ENCODE measurements around the gene LRRC4C. TPM values are rescaled to one million over a fixed set of nuclear protein-coding genes. Genes with fewer than 3 reads are reported as not detected.
A peak's percentile ranks its signal among the peaks of the same experiment; 100 is the strongest.

LRRC4C gene
- total RNA-seq, 1 experiment from 2014 or later: 0.12 TPM

DNA sequence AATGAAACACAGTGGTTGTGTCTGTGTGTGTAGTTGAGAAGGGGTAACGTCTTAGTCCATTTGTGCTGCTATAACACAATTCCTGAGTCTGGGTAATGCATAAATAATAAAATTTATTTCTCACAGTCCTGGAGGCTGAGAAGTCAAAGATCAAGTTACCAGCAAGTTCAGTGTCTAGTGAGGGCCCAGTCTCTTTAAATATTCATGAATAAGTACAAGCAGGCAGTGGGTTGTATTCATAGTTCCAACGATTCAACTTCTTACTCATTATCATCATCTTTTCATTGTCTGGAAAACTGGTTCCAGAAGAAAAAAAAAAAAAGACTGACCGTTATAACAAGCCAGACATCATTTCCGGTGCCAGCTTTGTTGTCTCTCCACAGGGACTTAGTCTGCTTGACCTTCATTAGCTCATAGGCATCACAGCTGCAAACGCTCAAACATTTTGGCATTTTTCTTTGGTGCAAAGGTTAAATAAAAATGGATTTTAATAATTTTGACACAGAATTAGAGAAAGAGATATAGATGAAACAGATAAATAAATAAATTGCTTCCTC is 1297.5 kb downstream of the LRRC4C start:
- DNase-seq (ENCODE audit: extremely low read depth, low read depth): no peak

DNA sequence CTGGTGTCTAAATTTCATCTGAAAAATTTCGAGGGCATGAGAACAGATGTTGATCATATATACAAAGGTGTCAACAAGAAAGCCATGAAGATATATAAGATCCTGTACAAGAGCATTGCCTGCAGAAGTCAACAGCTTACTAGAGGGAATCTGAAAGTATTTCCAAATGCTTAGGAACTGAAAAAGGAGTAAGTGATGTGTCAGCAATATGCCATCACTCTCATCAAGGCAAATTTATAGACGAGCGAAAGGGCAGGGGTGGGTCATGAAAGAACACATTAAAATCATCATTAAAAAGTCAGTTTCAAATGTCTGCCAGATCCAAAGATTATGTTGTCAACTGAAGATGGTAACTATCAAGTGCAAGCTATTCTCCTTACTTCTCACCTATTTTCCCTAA is 1299.0 kb downstream of the LRRC4C start:
- DNase-seq (ENCODE audit: extremely low read depth, low read depth): no peak

DNA sequence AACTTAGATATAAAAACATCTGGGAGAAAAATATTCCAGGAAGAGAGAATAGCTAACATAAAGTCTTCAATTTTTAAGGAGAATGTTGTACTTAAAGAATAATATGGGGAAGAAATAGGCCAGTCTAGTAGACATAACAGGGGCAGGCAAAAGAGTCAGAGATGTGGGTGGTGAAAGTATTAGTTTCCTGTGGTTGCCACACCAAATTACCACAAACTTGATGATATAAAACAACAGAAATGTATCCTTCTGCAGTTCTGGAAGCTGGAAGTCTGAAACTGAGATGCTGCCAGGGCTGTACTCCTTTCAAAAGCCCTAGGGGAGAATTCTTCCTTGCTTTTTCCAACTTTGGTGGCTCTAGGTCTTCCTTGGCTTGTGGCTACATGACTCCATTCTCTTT is 1309.7 kb downstream of the LRRC4C start:
- DNase-seq (ENCODE audit: extremely low read depth, low read depth): no peak

DNA sequence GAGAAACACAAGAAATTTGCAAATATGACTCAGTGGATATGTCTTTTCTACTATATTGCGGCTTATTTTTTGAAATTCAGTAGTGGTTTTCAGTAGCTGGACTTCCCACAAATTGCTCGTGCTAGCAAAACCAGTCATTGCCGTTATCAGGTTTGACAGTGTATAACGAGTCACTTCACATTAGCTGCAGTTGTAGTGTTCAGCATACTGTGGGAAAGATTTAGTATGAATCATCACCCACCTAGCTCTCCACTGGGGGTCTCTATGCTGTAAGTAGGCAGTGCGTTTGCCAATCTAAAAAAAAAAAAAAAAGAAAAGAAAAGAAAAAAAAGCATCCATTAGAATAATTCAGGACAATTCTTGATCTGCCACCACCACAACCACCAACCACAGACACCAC is 1318.9 kb downstream of the LRRC4C start:
- DNase-seq (ENCODE audit: extremely low read depth, low read depth): no peak

DNA sequence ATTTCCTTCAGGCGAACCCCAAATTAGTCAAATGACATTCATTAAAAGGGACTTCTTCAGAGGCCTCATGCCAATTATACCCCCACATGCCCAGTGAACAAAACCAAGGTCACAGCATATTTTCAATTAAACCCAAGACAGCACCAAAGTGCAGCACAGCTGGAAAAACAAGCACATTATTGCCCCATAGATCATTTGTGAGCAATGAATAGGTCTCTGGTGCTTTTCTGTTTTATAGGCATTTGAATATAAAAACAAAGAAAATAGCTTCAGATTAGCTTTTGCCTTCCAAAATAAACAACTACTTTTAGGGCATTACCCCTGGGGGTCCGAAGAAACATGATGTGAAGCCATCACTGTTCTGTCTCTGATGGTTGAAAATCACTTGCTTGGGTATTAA is 1319.9 kb downstream of the LRRC4C start:
- DNase-seq (ENCODE audit: extremely low read depth, low read depth): no peak

DNA sequence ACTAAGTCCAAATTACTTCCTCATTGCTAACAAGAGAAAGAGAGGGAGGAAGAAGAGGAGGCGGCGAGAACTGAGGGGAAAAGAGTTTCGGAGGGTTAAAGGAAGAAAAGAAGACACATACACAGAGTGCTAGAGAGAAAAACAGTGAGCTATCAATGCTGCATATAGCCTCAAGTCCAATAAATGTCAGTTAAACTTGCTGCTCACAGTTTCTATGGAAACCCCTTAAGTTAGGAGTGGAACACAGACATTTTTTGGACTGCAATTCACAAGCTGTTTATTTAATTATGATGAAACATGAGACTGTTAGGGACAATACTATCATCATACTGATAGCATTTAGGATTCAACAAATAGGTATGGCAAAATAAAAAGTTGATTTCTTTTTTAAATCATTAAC is 1320.4 kb downstream of the LRRC4C start:
- no peak for DNase-seq (ENCODE audit: extremely low read depth, low read depth)

DNA sequence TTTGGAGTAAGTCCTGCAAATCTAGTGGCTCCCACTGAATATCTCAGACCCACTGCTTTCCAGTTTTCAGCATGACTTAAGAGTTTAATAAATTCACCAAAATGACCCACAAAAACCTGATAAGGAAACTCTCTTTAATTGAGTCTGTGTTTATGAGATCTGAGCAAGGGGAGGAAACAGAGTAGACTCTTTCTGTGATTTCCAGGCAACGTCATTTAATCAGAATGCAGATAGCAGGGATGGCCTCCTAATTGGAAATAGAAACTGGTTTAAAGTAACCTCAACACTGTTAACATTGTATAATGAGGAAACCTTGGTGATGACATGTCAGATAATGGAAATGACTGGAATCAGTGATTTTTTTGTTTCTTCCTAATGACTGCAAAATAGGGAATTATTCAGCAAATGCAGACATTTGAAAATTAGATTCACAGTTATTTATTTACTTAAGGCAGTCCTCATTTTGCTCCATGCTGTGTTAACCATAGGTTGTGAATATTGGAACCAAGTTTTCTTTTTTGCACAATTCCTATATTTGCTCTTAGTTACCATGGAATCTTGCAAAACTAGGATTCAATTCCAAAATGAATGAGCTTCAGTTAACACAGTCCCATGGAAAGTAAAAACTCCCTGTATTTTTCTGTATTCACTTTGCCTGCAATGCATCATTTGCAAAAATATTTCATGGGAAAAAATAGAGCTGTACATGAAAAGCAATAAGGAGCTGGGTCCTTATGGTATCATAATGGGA is 1324.5 kb downstream of the LRRC4C start:
- DNase-seq (ENCODE audit: extremely low read depth, low read depth): no peak

DNA sequence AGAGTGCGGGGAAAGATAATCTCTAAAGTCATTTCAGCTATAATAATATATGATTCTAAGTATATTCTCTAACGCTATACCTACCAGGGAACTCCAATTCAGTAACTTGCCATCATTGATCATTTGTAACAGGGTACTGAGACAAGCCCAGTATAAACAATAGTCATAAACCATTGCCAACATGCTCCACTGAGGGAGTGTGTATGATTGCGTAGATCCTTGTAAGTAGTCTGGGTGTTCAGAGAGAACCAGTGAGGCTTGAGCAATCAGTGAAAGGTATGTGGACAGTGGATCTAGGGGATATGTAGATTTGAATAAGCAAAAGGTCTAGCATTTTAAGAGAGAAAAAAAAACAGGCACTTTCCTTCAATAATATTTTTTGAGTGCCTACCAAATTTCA is 1326.0 kb downstream of the LRRC4C start:
- no peak for DNase-seq (ENCODE audit: extremely low read depth, low read depth)

DNA sequence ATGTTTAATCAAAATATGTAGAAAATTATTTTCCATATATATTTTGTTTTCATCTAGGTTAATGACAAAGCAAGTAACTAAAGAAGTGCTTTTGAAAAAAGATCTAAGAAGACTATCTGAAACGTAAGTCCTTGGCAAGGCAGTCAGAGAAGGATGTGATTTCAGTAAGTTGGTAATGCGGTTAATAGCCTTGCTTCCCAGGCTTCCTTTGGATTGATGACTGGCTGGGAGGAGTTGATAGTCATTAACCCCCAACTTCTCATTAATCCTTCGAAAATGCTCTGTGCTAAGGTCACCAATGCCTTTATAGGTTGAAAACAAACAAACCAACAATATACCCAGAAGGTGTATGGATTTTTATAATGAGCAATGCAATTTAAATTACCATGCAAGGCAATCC is 1326.5 kb downstream of the LRRC4C start:
- DNase-seq (ENCODE audit: extremely low read depth, low read depth): no peak

DNA sequence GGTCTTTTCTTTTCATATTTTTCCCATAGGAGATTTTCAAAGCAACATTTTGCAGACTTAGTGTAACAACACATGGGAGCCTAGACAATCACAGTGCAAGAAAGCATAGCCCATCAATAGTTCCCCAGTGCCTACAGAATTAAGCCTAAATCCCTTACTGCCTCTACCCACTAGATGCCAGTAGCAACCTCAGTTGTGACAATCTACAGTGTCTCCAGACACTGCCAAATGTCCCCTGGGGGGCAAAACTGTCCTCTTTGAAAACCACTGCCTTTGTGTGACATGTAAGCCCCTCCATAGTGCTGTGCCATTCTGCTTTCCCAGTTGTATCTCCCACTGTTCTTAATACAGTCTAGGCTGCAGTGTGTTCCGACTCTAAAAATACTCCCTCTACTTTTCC is 1329.0 kb downstream of the LRRC4C start:
- DNase-seq (ENCODE audit: extremely low read depth, low read depth): no peak

DNA sequence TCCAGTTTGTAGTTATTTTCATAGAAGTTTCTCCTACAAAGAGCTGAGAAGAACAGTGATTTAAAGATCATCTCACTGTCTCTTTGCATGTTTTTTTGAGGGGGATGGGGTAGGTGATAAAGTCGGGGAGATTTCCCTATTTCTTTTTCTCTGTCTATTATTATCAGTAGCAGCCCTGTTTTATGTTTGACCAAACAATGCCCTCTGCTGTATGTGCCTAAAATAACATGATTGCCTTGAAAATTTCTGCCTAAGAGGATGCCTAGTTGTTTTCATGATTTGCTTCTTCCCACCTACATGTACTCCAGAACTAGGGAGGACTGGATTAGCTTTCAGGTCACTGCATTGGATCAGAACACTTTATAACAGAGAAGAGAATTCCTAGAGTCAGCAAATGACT is 1330.2 kb downstream of the LRRC4C start:
- DNase-seq (ENCODE audit: extremely low read depth, low read depth): peak; percentile 11

DNA sequence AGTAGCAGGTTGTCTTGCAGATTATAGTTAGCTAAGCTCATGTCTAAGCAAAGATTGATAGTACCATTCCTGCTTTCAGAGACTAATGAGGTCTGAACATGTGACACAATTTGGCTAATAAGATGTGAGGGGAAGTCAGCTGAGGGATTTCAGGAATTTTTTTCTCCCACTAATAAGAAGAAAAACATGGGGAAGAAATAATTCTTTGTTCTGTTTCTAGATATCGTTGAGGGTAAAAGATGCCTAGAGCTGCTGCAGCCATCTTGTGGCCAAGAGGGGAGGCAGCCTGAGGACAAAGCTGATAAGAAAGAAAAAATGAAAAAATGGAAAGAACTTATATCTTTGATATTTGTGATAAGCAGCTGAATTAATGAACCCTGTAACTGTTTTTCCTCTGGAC is 1334.4 kb downstream of the LRRC4C start:
- no peak for DNase-seq (ENCODE audit: extremely low read depth, low read depth)

DNA sequence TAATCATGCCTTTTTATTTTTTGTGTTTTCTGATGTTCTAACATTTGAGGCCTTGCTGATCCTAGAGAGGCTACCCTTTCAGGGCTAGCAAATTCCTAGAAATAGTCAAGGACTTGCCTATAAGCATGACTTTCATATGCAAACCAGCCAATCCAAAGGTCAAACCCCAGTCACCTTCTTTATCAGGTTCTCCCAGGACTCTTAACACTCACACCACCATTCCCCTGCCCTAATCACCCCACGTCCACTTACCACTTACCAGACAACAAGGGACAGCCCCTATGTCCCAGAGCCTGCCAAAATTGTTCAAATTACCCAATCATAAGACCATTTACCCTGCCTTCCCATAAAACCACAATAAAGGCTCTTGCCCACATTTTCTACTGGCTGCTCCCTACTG is 1339.8 kb downstream of the LRRC4C start:
- no peak for DNase-seq (ENCODE audit: extremely low read depth, low read depth)

DNA sequence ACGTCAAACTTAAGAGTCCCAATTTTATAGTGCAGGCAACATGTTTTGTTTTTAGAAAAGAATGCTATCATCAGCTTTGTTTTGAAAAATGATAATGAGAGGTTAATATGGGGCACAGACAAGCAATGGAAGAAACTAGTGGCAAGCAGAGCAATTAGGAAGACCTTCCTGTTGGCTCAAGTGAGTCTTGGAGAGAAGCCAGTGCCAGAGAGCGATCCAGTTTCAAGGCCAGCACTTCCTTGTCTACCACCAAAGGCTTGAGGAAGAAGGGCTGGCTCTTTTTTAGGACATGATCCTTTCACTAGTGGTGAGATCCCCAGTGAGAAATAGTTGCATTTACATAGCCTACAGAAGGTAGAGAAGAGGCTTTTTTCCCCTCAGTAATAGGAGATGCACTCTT is 1340.7 kb downstream of the LRRC4C start:
- no peak for DNase-seq (ENCODE audit: extremely low read depth, low read depth)

DNA sequence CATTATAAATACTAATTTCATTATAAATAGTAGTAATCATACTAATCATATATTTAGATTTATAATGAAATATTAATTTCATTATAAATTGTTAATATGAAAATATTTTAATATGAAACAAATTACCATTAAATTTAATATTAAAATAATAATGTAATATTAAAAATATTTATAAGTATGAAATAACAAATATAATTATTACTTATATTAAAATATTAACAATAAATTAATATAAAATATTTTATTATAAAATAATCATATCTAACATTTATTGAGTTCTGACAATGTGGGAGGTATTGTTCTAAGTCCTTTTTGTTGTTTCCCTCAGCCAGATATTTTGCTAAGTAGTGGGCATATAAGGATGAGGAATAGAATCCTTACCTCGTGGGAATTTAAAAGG is 1341.4 kb downstream of the LRRC4C start:
- DNase-seq (ENCODE audit: extremely low read depth, low read depth): no peak

DNA sequence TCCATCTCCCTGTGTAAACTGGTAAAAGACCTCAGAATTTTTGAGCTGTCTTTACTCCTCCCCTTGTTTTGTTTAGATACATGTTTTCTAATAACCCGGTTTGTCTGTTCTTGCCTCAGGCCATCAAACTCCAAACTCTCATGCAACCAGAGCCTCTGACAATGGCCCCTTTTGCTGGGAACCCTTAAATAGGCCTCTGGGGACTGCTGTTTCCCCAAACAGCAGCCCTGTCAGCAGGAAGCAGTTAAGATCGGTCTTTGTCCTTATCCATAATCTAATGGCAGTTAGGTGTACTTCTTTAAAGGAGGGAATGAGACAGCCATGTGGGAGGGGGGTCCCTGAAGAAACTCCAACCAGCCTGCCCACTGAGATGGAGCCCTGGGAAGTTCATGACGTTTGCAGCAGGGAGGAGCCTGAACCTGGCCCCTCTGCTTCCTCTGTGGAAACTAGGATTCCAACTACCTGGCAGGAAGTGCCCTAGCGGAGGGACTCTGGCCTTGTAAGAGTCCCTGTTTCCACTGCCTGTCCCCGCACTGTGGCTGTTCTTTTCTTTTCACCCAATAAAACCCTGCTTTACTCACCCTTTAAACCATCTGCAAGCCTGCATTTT is 1354.4 kb downstream of the LRRC4C start:
- DNase-seq (ENCODE audit: extremely low read depth, low read depth): no peak

DNA sequence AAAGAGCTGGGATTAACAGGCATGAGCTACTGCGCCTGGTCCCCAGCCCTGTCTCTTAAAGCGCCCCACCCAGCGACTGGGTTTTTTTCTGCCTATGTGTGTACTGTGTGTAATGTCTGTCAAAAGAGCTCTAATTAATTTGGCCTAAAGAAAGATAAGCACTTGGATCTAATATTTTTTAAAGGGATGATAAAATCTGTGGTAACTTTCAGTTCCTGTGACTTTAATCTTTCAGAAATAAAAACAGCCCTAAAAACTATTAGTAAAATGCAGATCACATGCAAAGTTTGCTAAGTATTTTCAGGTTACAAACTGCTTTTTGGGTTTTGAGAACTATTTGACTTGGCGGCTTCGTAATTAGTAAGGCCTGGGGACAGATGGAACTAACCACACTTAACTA is 1358.7 kb downstream of the LRRC4C start:
- no peak for DNase-seq (ENCODE audit: extremely low read depth, low read depth)

DNA sequence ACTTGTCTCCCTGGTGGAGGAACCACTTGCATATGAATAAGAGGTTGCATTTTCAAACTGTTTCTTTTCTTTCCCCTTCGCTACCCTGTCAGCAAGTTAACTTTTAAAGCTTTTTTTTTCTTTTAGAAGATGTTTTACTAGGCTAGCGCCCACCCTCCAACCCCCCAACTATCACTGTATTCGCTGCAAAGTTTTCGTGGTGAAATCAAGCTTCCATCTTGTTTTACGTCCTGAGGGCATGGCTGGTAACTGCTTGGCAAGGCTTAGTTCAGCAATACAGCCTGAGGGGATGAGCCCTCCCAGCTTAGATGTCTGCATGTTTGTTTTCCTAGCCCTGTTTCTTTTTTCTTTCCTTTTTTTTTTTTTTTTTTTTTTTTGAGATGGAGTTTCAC is 1359.3 kb downstream of the LRRC4C start:
- DNase-seq (ENCODE audit: extremely low read depth, low read depth): no peak

DNA sequence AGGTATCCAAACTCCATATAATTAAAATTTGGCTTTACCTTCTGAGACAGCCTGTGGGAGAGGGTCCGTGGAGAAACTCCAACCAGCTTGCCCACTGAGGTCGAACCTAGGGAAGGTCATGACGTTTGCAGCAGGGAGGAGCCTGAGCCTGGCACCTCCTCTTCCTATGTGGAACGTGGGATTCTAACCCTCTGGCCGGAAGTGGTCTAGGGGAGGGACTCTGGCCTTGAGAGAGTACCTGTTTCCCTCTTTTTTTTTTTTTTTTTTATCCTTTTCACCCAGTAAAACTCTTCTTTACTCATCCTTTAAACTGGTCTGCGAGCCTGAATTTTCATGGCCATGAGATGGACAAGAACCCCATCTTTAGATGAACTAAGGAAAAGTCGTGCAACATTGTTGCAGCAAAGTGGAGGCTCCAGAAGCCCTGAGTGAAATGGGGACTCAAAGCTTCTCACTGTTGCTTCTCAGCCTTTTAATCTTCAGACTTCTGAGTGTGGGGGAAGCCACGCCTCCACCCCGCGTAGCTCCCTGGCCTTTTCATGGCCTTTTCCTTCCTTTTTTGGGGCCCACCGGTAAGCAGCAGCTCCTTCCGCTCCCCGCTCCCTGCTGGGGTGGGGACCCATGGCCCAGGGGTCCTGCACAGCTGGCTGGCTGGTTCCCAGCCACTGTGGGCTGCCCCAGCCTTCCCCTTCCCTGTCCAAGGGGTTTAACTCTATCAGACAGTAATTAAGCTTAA is 1359.9 kb downstream of the LRRC4C start:
- no peak for DNase-seq (ENCODE audit: extremely low read depth, low read depth)

DNA sequence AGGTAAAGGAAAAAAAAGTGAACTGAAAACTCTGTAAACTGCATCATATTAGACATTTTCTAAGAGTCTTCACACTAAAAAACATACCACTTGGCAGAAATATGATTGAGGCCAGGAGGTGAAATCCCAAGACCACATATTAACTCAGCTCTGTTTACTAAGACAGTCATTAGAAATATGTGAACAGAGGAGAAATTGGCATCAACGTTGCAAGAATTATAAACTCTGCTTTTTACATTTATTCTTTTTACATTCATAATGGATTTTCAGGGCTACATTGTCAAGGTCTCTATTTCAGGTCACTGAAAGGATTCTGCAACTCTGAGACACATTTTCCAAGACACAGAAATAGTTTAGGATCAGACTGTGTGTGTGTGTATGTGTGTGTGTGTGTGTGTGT is 1364.0 kb downstream of the LRRC4C start:
- no peak for DNase-seq (ENCODE audit: extremely low read depth, low read depth)

DNA sequence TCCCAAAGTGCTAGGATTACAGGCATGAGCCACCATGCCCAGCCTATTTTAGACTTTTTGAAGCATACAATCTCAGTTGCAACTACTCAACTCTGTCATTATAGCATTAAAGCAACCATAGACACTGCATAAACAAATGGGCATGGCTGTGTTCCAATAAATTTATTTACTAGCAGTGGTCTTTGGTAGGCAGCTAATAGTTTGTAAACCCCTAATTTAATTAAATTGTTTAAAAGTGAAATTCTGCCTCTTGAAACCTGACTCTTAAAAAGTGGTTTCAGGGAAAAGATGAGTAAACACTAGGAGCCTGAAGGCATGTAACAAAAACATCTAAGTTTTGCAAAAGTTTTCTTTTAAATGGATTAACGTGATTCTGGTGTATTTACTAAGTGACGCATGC is 1364.5 kb downstream of the LRRC4C start:
- DNase-seq (ENCODE audit: extremely low read depth, low read depth): no peak

DNA sequence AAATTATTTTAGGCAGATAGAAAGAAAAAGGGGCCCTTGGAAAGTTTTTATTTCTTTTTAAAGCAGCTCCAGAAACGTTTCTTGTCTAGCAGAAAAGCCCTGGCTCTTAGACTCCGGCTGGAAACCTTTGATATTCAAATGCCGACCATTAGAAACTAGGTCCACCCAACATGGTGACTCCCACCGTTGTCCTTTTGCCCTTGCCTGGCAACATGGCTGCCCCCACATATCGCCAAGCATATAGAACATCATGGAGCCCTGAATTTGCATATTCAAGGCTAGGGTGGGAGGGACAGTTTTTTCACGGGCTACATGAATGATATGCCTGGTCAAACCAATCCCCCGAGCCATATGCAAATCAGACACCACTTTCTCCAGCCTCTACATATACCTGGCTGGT is 1379.0 kb downstream of the LRRC4C start:
- DNase-seq (ENCODE audit: extremely low read depth, low read depth): no peak

Measured in NCI-H460 (cell line).